ENCODE measurements around the gene RALGAPA2. TPM values are rescaled to one million over a fixed set of nuclear protein-coding genes. Genes with fewer than 3 reads are reported as not detected.
A peak's percentile ranks its signal among the peaks of the same experiment; 100 is the strongest.

RALGAPA2 gene
- total RNA-seq, 2 donors from 2014 or later = 38.5 to 39.2 TPM

DNA sequence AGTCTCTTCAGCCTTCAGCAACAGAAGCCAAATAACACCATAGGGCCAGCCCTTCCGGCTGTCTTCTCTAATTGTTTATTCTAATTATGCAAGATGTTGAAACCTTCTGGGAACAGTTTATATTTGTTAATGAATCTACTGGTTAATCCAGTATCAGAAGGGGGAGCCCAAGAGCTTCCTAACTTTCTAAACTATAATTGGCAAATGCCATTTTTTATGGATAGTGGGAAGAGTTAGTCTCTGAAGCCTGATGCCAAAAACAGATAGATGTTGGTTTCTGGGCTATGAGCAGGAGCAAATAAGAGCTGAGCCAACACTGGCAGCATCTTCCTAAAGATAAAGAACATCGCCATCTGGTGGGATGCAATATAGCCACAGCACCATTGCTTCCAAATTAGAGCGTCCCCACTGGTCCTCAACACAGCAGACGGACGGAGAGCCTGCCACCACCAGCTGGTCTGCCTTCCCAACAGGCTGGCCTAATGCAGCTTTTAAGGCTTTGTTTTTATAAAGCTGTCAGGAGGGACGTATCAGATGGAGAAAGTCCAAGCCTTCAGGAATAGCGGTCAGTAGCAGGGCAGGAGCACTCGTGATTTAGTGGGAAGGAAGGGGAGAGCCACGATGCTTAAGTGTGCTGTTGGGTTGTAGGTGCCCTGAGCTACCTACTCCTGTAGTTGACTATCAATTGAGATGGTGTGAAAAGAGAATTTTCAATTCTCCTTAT is 118.8 kb downstream of the RALGAPA2 start:
- Mint-ChIP-seq H3K36me3 (peaks cover 11% of the 10 kb centered on the region), H3K27ac (no peak overlapping the region), H3K27me3 (no peaks in the 10 kb centered on the region), H3K4me3 (no peak overlapping the region), H3K4me1 (ENCODE audit: low read depth in 2 of 2) (peaks cover 0 to 2% of the 10 kb centered on the region in 2 donors), H3K9me3 (no peaks in the 10 kb centered on the region)
- DNase-seq (ENCODE audit: low spot score) = no peak
- ATAC-seq = no peak

DNA sequence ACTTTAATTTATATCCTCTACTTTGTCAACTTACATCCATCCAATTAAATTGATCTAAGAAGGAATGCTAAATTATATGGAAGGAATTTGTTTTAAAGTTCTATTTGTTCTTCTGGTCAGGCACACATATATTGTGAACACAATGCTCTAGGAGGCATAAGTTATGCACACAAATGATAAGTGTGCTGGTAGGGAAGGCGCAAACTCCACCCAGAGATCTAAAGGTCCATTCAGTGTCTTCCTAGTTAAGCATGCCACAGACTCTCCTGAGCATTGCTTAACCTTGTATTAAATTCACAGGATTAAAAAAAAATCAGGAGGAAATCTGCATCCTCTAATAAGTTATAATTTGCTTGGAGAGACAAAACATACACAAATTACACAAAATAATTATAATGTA is 127.3 kb downstream of the RALGAPA2 start:
- Mint-ChIP-seq H3K4me1 (ENCODE audit: low read depth in 2 of 2) (peaks cover 0 to 3% of the 10 kb centered on the region in 2 donors), H3K27ac (no peak overlapping the region), H3K4me3 (no peak overlapping the region), H3K27me3 (no peaks in the 10 kb centered on the region), H3K9me3 (no peaks in the 10 kb centered on the region), H3K36me3 (peaks cover 20% of the 10 kb centered on the region)
- ATAC-seq = no peak
- no peak for DNase-seq (ENCODE audit: low spot score)

DNA sequence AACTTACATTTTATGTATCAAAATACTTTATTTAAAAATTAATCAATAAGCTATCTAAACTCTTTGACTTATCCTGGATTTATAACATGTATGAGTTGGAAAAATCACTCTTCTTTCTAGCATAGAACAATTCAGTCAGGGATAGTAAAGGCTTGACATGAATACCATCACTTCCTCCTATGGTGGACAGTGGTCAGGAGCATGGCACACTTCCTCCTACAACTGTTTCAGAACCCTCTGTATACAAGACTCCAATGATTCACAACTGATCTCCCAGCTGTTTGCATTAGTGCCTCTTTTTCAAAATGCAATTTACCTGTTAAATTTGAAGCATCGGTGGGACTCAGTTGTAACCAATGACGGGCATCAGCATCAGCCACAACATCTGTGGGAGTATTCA is 129.7 kb downstream of the RALGAPA2 start:
- Mint-ChIP-seq H3K9me3 (no peaks in the 10 kb centered on the region), H3K36me3 (peaks cover 20% of the 10 kb centered on the region), H3K27ac (no peak overlapping the region), H3K27me3 (no peaks in the 10 kb centered on the region), H3K4me3 (no peak overlapping the region), H3K4me1 (ENCODE audit: low read depth in 2 of 2) (peaks cover 0 to 7% of the 10 kb centered on the region in 2 donors)
- DNase-seq (ENCODE audit: low spot score) = no peak
- ATAC-seq = no peak

DNA sequence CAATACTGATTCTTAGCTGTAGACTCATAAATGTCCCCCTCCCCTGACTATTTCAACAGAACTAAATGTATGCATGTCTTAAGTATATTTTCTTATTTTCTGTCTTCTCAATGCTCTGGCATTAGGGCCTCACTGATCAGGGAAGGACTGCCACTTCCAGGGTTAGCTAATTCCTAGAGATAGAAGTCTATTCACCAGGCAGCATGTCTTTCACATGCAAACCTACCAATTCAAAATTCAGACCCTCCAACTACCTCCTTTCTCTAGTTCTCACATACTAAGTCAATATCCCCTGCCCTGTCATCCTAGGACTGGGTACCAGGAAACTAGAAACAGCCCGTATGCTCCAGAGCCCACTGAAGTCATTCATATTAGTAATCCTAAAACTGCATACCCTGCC is 132.3 kb downstream of the RALGAPA2 start:
- Mint-ChIP-seq H3K9me3 (no peaks in the 10 kb centered on the region), H3K36me3 (peaks cover 16% of the 10 kb centered on the region), H3K4me1 (ENCODE audit: low read depth in 2 of 2) (peaks cover 0 to 4% of the 10 kb centered on the region in 2 donors), H3K4me3 (no peak overlapping the region), H3K27ac (no peak overlapping the region), H3K27me3 (no peaks in the 10 kb centered on the region)
- ATAC-seq = peak in 1 of 2 donors; percentile 48
- DNase-seq (ENCODE audit: low spot score) = no peak

DNA sequence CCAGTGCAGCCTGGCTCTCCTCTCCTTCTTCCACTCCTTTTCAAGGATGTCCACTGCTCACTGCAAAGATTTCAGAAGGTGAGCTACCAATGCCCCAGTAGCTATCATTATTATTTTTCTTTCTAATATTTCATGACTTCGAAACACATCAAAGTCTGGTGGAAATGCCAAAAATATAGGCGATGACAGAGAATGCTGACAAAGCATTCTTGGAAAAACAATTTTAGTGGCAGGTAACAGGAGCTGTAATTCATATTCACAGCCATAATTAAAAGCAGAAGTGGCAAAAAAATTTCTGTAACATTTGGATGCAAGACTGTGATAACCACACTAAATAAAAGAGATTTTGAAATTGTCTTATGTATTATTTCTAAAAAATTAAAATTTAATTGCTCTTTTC is 133.6 kb downstream of the RALGAPA2 start:
- DNase-seq (ENCODE audit: low spot score) = no peak
- Mint-ChIP-seq H3K27me3 (no peaks in the 10 kb centered on the region), H3K4me1 (ENCODE audit: low read depth in 2 of 2) (peaks cover 0 to 4% of the 10 kb centered on the region in 2 donors), H3K4me3 (no peak overlapping the region), H3K27ac (no peak overlapping the region), H3K36me3 (peaks cover 20% of the 10 kb centered on the region), H3K9me3 (no peaks in the 10 kb centered on the region)
- no peak for ATAC-seq

DNA sequence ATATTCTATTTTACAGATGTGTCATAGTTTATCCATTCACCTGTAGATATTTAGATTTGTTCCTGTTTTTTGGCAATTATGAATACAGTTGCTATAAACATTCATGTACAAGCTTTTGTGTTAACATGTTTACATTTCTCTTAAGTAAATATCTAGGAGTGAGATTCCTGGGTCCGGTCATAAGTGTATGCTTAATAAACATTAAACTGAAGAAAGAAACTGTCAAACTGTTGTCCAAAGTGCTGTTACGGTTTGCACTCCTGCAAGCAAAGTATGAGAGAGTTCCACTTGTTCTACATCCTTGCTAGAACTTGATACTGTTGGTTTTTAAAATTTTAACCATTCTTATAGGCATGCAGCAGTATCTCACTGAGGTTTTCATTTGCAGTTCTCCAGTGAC is 138.6 kb downstream of the RALGAPA2 start:
- Mint-ChIP-seq H3K4me1 (ENCODE audit: low read depth in 2 of 2) (no peaks in the 10 kb centered on the region), H3K4me3 (no peak overlapping the region), H3K27ac (no peak overlapping the region), H3K27me3 (no peaks in the 10 kb centered on the region), H3K36me3 (peaks cover 18% of the 10 kb centered on the region), H3K9me3 (no peaks in the 10 kb centered on the region)
- DNase-seq (ENCODE audit: low spot score) = no peak
- ATAC-seq = no peak

DNA sequence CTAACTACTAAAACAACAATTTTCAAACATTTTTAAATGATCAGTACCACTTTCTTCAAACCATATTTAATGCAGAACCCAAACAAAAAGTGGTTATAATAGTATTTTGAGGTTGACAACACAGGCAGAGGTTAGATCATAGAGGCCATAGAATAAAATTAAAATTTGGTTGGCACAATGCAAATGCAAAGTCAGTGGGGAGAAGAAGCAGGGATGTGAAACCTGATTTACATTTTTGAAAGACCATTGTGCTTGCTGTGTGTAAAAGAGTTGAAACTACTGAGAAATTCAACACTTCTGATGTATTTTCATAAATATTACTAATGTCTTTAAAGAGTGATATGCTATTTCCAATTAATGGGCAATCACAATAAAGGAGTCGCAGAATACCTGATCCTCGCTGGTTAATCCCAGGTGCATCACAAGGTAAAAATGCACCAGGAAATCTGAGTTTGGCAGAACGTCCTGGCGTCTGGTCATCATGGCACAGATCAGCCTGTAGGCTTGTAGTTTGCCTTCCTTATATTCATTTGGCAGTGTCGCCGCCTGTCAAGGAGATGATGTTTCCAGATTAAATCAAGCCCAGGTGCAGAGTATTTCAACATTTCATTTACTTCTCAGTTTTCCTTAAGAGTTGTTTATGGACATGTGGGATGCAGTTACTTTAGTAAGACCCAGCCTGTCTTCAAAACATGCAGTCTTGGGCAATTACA is 141.2 kb downstream of the RALGAPA2 start:
- DNase-seq (ENCODE audit: low spot score) (no peak), ATAC-seq (no peak)
- Mint-ChIP-seq H3K4me3 (no peak overlapping the region), H3K27me3 (no peaks in the 10 kb centered on the region), H3K27ac (no peak overlapping the region), H3K36me3 (peaks cover 18% of the 10 kb centered on the region), H3K4me1 (ENCODE audit: low read depth in 2 of 2) (no peaks in the 10 kb centered on the region), H3K9me3 (no peaks in the 10 kb centered on the region)

DNA sequence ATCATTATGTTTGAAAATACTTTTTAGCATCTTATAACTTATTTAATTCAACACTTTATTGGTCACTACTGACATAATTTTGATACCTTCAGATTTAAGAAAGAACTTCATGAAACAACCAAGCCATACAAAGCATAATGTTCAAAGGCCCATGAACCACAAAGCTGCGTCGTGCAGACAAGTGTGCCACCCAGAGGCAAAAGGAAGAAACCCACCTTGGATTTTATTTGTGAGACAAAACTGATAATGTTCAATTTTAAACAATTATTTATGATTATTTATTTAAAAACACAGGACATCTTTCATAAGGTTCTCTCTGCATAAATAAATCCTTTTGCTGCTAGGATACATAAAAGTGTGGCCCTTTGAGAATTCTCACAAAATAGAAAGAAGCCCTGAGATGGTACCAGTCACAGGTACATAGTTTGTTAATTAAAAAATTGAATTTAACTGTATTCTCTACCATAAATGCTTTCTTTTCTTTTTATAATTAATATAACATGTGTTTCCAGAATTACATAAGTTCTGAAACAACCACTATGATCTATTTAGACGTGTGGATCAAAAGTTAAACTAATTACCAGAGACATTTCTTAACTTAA is 143.7 kb downstream of the RALGAPA2 start:
- H3K4me1 Mint-ChIP-seq (ENCODE audit: low read depth in 2 of 2) = peaks cover 6 to 7% of the 10 kb centered on the region in 2 donors
- H3K4me3 Mint-ChIP-seq = no peak overlapping the region
- ATAC-seq (no peak), DNase-seq (ENCODE audit: low spot score) (no peak)
- H3K36me3 Mint-ChIP-seq = peaks cover 9% of the 10 kb centered on the region
- no peaks in the 10 kb centered on the region for H3K27me3 Mint-ChIP-seq
- no peaks in the 10 kb centered on the region for H3K9me3 Mint-ChIP-seq
- H3K27ac Mint-ChIP-seq = no peak overlapping the region

DNA sequence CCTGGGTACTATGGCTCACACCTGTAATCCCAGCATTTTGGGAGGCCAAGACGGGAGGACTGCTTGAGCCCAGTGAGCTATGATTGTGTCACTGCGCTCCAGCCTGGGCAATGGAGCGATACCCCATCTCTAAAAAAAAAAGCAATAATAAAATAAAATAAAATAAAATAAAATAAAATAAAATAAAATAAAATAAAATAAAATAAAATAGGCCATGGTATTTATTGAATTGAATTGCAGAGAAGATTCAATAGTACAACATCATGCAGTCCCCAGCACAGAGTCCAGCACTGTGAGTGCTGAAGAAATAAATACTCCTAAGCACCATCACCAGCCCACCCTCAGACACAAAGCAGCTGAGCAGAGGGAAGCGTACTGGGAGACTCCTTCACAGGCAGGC is 144.7 kb downstream of the RALGAPA2 start:
- no peak overlapping the region for H3K27ac Mint-ChIP-seq
- peaks cover 9% of the 10 kb centered on the region for H3K36me3 Mint-ChIP-seq
- ATAC-seq (no peak), DNase-seq (ENCODE audit: low spot score) (no peak)
- no peaks in the 10 kb centered on the region for H3K27me3 Mint-ChIP-seq
- peaks cover 7 to 9% of the 10 kb centered on the region in 2 donors for H3K4me1 Mint-ChIP-seq (ENCODE audit: low read depth in 2 of 2)
- no peaks in the 10 kb centered on the region for H3K9me3 Mint-ChIP-seq
- no peak overlapping the region for H3K4me3 Mint-ChIP-seq

DNA sequence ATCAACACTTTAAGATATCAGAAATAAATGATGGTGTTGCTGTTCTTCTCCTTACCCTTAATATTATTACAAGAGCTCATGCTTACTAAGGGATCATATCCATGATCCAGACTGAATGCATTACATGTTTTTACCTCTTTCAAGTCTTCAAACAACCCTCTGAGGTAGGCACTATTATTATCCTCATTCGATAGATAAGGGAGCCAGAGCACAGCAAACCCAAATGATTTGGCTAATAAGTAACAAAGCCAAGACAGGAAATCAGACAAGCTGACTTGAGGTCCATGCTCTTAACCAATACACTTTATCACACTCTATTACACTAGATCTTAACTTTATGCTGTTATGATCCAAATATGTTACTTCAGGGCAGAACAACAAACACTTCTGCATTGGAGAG is 145.9 kb downstream of the RALGAPA2 start:
- no peak for ATAC-seq
- Mint-ChIP-seq H3K36me3 (peaks cover 9% of the 10 kb centered on the region), H3K4me3 (no peak overlapping the region), H3K4me1 (ENCODE audit: low read depth in 2 of 2) (peaks cover 7 to 9% of the 10 kb centered on the region in 2 donors), H3K27ac (no peak overlapping the region), H3K27me3 (no peaks in the 10 kb centered on the region), H3K9me3 (no peaks in the 10 kb centered on the region)
- DNase-seq (ENCODE audit: low spot score) = no peak

DNA sequence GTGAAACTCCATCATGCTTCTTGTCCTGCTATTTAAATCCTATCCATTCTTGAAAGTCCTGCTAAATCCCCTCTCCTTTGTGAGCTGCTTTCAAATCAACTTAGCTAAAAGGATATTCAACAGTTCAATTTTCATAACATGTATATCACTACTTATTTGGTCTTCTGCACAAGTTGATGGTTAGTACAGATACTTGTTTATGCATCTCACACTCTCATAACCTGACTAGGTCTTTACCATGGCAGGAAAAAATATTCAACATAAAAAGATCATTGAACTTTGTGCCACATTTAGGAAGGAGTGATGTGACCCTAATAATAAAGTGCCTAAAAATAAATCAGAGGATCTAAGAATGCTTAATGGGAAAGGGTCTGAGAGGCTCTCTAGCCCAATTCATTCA is 148.2 kb downstream of the RALGAPA2 start:
- Mint-ChIP-seq H3K27ac (no peak overlapping the region), H3K27me3 (no peaks in the 10 kb centered on the region), H3K36me3 (no peaks in the 10 kb centered on the region)

DNA sequence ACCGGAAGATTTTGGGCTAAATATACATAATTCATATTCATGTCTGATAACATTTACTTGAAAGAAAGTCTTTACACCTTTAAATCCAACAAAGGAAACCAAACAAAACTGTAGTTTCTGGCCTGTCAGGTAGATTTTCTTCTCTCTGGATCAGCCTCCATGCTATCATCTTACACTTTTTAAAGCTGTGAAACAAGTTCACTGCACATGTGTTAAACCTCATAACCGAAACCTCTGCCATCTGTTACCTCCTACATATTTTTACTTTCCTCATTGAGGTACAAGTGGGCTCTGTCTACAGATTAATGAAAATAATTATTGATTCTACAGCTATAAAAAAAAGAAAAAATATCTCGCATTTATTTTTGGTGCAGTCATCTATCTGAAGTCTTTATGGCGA is 149.9 kb downstream of the RALGAPA2 start:
- DNase-seq (ENCODE audit: low spot score) (no peak), ATAC-seq (no peak)
- Mint-ChIP-seq H3K9me3 (no peaks in the 10 kb centered on the region), H3K27ac (no peak overlapping the region), H3K4me1 (ENCODE audit: low read depth in 2 of 2) (peaks cover 7 to 9% of the 10 kb centered on the region in 2 donors), H3K4me3 (no peak overlapping the region), H3K36me3 (no peaks in the 10 kb centered on the region), H3K27me3 (no peaks in the 10 kb centered on the region)

More for the DNA sequence above, 148.2 kb downstream of the RALGAPA2 start:
- H3K4me1 Mint-ChIP-seq (ENCODE audit: low read depth in 2 of 2) = peaks cover 7 to 9% of the 10 kb centered on the region in 2 donors
- ATAC-seq (no peak), DNase-seq (ENCODE audit: low spot score) (no peak)
- no peak overlapping the region for H3K4me3 Mint-ChIP-seq
- no peaks in the 10 kb centered on the region for H3K9me3 Mint-ChIP-seq

DNA sequence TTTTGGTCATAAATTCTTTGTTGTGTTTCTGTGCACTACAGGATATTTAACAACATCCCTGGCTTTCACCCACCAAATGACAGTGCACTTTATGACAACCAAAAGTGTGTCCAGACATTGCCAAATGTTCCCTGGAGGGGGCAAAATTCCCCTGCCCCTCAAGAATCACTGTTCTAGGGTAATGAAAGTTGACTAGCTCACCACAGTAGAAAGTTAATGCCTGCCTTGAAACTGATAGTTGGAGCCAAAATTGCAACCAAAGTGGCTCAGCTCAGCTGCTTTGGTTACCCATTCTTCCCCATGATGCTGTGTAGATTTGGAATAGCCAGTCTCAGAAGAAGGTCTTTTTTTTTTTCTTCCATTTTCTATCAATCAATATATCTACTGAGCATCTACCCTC is 150.6 kb downstream of the RALGAPA2 start:
- Mint-ChIP-seq H3K4me1 (ENCODE audit: low read depth in 2 of 2) (peaks cover 7 to 9% of the 10 kb centered on the region in 2 donors), H3K36me3 (no peaks in the 10 kb centered on the region), H3K9me3 (no peaks in the 10 kb centered on the region), H3K27ac (no peak overlapping the region), H3K27me3 (no peaks in the 10 kb centered on the region), H3K4me3 (no peak overlapping the region)
- DNase-seq (ENCODE audit: low spot score) (no peak), ATAC-seq (no peak)

DNA sequence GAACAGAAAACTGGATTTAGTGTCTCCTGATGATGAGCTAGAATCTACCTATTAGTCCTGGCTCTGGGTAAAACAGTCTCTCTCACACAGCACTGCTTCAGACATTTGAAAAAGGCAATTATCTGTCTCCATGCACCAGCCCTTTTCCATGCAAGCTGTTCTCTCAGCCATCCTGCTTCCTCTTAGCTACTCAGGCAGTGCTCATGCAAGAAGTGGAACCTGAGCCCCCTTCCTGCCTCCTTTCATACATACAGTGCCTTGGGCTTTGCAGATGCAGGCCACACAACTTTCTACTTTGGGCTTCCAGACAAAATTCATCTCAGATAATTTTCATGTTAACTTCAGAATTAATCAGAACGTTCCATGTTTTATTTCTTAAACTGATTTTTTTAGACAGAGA is 151.3 kb downstream of the RALGAPA2 start:
- ATAC-seq (no peak), DNase-seq (ENCODE audit: low spot score) (no peak)
- Mint-ChIP-seq H3K4me3 (no peak overlapping the region), H3K27me3 (no peaks in the 10 kb centered on the region), H3K36me3 (no peaks in the 10 kb centered on the region), H3K27ac (no peak overlapping the region), H3K4me1 (ENCODE audit: low read depth in 2 of 2) (peaks cover 7 to 9% of the 10 kb centered on the region in 2 donors), H3K9me3 (no peaks in the 10 kb centered on the region)

Measured in natural killer cell treated with Interleukin-12 subunit alpha and Interleukin-12 subunit beta and Interleukin-15 and Interleukin-18, amount 100 ng/mL, for 72 hours (primary cell).